ENCODE results near the gene CSNK1G3.
"Not testable (repeated sequence)": the region's sequence is repeated elsewhere in the genome, so short reads cannot be mapped to it uniquely, and the experiment has no call there.

Gene CSNK1G3

GRCh38 chr5:123559434-123559775 lies 47.4 kb downstream of the CSNK1G3 start:
- DNase-seq (ENCODE audit: low read depth): no peak

- no peak for DNase-seq (ENCODE audit: low read depth)
These were observed 49.3 kb downstream of the CSNK1G3 start for GRCh38 chr5:123561230-123561629.

- DNase-seq (ENCODE audit: low read depth): no peak
These were observed 60.0 kb downstream of the CSNK1G3 start for GRCh38 chr5:123571927-123572326.

- DNase-seq (ENCODE audit: low read depth): no peak
These were observed 66.4 kb downstream of the CSNK1G3 start for GRCh38 chr5:123578390-123578789.

- no peak for DNase-seq (ENCODE audit: low read depth)
These were observed 67.4 kb downstream of the CSNK1G3 start for GRCh38 chr5:123579410-123579809.

- DNase-seq (ENCODE audit: low read depth): peak; percentile 19
These were observed 70.7 kb downstream of the CSNK1G3 start for GRCh38 chr5:123582550-123583285.

GRCh38 chr5:123585871-123586270 lies 73.9 kb downstream of the CSNK1G3 start:
- DNase-seq (ENCODE audit: low read depth): no peak

GRCh38 chr5:123594434-123594833 lies 82.5 kb downstream of the CSNK1G3 start:
- DNase-seq (ENCODE audit: low read depth): no peak

GRCh38 chr5:123597018-123597417 lies 85.0 kb downstream of the CSNK1G3 start:
- DNase-seq (ENCODE audit: low read depth): no peak

GRCh38 chr5:123598028-123598689 lies 86.2 kb downstream of the CSNK1G3 start:
- no peak for DNase-seq (ENCODE audit: low read depth)

- no peak for DNase-seq (ENCODE audit: low read depth)
These were observed 87.2 kb downstream of the CSNK1G3 start for GRCh38 chr5:123599171-123599570.

GRCh38 chr5:123601610-123602009 lies 89.6 kb downstream of the CSNK1G3 start:
- no peak for DNase-seq (ENCODE audit: low read depth)

- DNase-seq (ENCODE audit: low read depth): no peak
These were observed 93.8 kb downstream of the CSNK1G3 start for GRCh38 chr5:123605822-123606221.

GRCh38 chr5:123610209-123610608 lies 98.2 kb downstream of the CSNK1G3 start:
- peak; percentile 43 for DNase-seq (ENCODE audit: low read depth)

GRCh38 chr5:123610665-123611405 lies 98.9 kb downstream of the CSNK1G3 start:
- peak; percentile 72 for DNase-seq (ENCODE audit: low read depth)

GRCh38 chr5:123611406-123611709 lies 99.4 kb downstream of the CSNK1G3 start:
- DNase-seq (ENCODE audit: low read depth): no peak

- DNase-seq (ENCODE audit: low read depth): no peak
These were observed 105.6 kb downstream of the CSNK1G3 start for GRCh38 chr5:123617561-123617960.

- DNase-seq (ENCODE audit: low read depth): no peak
These were observed 114.1 kb downstream of the CSNK1G3 start for GRCh38 chr5:123626051-123626450.

GRCh38 chr5:123628860-123629544 lies 117.0 kb downstream of the CSNK1G3 start:
- DNase-seq (ENCODE audit: low read depth): no peak

- DNase-seq (ENCODE audit: low read depth): no peak
These were observed 124.0 kb downstream of the CSNK1G3 start for GRCh38 chr5:123636006-123636405.

GRCh38 chr5:123637028-123637427 lies 125.1 kb downstream of the CSNK1G3 start:
- DNase-seq (ENCODE audit: low read depth): not testable (repeated sequence)

- no peak for DNase-seq (ENCODE audit: low read depth)
These were observed 127.3 kb downstream of the CSNK1G3 start for GRCh38 chr5:123639244-123639643.

Data from ELR (cell line).